Measurements from ENCODE around the gene SHC2. TPM values are rescaled to one million over a fixed set of nuclear protein-coding genes. Genes with fewer than 3 reads are reported as not detected.
A peak's percentile ranks its signal among the peaks of the same experiment; 100 is the strongest.

Gene SHC2
- total and polyA plus RNA-seq, 2 of the 13 experiments (the other 11 are each of a cell fraction or from before 2014, with no cell fraction given): 9.0 to 18.3 TPM

GRCh38 chr19:488505-489417 lies 27.9 kb upstream of the SHC2 start (continued):
- TF ChIP-seq ZNF280B (CRISPR knock-in tag; IDR thresholded peaks at IDR 0.05; ENCODE audit: borderline replicate concordance) (no peak), ZNF17 (CRISPR knock-in tag; IDR thresholded peaks at IDR 0.05) (no peak), ATF7-NPFF (CRISPR knock-in tag; IDR thresholded peaks at IDR 0.05; ENCODE audit: low read depth) (peak; percentile 80), ZNF530 (CRISPR knock-in tag; IDR thresholded peaks at IDR 0.05; ENCODE audit: low read depth) (no peak), NR2F1 (CRISPR knock-in tag; IDR thresholded peaks at IDR 0.05) (peak; percentile 56 to 84; a peak in 3 of 4 replicates), NFYC (CRISPR knock-in tag; IDR thresholded peaks at IDR 0.05) (0 out of 2 replicates have a peak, but pooled peaks have one; percentile 7), FOXK1 (CRISPR knock-in tag; IDR thresholded peaks at IDR 0.05; ENCODE audit: borderline replicate concordance, low read depth) (no peak; the same call in 1 of the 2 replicates), KDM6A (CRISPR knock-in tag; IDR thresholded peaks at IDR 0.05; ENCODE audit: low read depth) (peak; percentile 27; the same call in 1 of the 2 replicates), HDAC2 (CRISPR knock-in tag; IDR thresholded peaks at IDR 0.05) (peak; percentile 32; the same call in 1 of the 2 replicates), KDM5B (CRISPR knock-in tag; IDR thresholded peaks at IDR 0.05; ENCODE audit: borderline replicate concordance) (peak; percentile 64; the same call in 1 of the 2 replicates), ZNF749 (CRISPR knock-in tag; IDR thresholded peaks at IDR 0.05; ENCODE audit: borderline replicate concordance) (0 out of 2 replicates have a peak, but pooled peaks have one; percentile 12), CENPBD1 (CRISPR knock-in tag; IDR thresholded peaks at IDR 0.05; ENCODE audit: borderline replicate concordance, low read depth) (no peak), ZNF605 (CRISPR knock-in tag; IDR thresholded peaks at IDR 0.05) (no peak), SUZ12 (IDR thresholded peaks at IDR 0.05; ENCODE audit: low read depth, low read length) (peak; percentile 88), ARHGAP35 (CRISPR knock-in tag; IDR thresholded peaks at IDR 0.05; ENCODE audit: borderline replicate concordance) (no peak), NFATC3 (CRISPR knock-in tag; IDR thresholded peaks at IDR 0.05) (no peak), ZFP1 (CRISPR knock-in tag; IDR thresholded peaks at IDR 0.05) (no peak), ZNF570 (CRISPR knock-in tag; IDR thresholded peaks at IDR 0.05; ENCODE audit: borderline replicate concordance) (no peak), CHCHD3 (CRISPR knock-in tag; IDR thresholded peaks at IDR 0.05) (no peak), HOXD1 (CRISPR knock-in tag; IDR thresholded peaks at IDR 0.05) (no peak), ZNF552 (CRISPR knock-in tag; IDR thresholded peaks at IDR 0.05; ENCODE audit: borderline replicate concordance) (0 out of 2 replicates have a peak, but pooled peaks have one; percentile 21), PHF8 (CRISPR knock-in tag; IDR thresholded peaks at IDR 0.05) (peak; percentile 61), CBFB (CRISPR knock-in tag; IDR thresholded peaks at IDR 0.05) (peak; percentile 61)
- TF ChIP-seq, protein P1, sequence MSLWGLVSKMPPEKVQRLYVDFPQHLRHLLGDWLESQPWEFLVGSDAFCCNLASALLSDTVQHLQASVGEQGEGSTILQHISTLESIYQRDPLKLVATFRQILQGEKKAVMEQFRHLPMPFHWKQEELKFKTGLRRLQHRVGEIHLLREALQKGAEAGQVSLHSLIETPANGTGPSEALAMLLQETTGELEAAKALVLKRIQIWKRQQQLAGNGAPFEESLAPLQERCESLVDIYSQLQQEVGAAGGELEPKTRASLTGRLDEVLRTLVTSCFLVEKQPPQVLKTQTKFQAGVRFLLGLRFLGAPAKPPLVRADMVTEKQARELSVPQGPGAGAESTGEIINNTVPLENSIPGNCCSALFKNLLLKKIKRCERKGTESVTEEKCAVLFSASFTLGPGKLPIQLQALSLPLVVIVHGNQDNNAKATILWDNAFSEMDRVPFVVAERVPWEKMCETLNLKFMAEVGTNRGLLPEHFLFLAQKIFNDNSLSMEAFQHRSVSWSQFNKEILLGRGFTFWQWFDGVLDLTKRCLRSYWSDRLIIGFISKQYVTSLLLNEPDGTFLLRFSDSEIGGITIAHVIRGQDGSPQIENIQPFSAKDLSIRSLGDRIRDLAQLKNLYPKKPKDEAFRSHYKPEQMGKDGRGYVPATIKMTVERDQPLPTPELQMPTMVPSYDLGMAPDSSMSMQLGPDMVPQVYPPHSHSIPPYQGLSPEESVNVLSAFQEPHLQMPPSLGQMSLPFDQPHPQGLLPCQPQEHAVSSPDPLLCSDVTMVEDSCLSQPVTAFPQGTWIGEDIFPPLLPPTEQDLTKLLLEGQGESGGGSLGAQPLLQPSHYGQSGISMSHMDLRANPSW (CRISPR knock-in tag; IDR thresholded peaks at IDR 0.05; ENCODE audit: borderline replicate concordance): no peak
- TF ChIP-seq, protein P2, sequence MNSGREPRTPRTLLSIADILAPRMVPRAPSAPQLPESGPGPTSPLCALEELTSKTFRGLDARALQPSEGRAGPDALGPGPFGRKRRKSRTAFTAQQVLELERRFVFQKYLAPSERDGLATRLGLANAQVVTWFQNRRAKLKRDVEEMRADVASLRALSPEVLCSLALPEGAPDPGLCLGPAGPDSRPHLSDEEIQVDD (CRISPR knock-in tag; IDR thresholded peaks at IDR 0.05; ENCODE audit: borderline replicate concordance): no peak
